Measurements from ENCODE around the gene HYCC1.

The HYCC1 gene

DNA sequence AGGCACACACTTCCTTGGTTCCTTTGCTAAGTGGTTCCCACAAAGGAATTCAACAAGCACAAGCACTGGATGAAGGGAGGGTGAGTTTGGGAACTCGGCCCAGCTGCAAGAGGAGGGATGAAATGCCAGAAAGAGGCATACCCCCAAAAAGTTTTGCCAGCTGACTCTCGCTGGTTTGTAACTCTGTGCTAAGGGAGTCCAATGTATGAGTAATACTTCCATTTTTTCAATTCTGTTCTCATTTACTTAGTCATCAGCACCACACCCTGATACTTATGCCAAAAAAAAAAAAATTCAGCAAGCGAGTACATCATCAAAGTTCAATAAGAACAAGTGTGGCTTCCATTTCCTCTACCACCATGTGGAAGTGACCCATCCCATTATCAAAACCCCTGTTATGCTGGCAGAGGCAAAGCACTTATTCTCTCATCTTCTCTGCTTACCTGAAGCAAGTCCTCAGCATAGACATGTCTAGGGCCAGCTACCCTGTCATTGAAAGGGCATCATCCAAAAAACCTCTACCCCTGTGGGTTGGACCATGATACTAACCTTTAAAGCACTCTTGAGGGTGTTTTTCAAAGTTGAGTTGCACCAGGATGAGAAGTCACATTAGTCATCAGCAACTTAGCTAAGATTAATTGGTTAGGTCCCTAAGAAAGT is 6.9 kb upstream of the HYCC1 start:
- in situ Hi-C loops (cut with HindIII; ENCODE audit: low pct_ligation_motif_present, low pct_unique_long_range_greater_than_20kb, low sequenced_read_pairs): no loop called here

DNA sequence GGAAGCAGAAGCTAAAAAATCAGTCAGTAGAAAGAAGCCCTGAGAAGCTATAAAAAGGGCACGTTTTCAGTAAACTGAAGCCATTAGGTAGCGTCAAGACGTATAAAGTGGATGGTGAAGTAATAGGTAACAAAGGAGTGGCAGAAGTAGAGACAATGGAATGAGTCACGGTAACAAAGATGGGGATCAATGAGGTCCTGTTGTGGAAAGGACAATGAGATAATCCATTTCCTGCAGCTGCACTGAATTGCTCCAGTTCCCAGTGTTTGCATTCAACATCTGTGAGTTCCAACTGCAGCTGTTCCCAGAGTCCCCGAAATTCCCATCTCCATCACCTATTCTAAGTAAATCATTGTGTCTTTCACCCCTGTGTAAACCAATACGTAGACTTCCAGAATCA is 4.8 kb upstream of the HYCC1 start:
- in situ Hi-C loops (cut with HindIII; ENCODE audit: low pct_ligation_motif_present, low pct_unique_long_range_greater_than_20kb, low sequenced_read_pairs): no loop called here
- no peak for DNase-seq

More for the DNA sequence above, 6.9 kb upstream of the HYCC1 start:
- DNase-seq: no peak

DNA sequence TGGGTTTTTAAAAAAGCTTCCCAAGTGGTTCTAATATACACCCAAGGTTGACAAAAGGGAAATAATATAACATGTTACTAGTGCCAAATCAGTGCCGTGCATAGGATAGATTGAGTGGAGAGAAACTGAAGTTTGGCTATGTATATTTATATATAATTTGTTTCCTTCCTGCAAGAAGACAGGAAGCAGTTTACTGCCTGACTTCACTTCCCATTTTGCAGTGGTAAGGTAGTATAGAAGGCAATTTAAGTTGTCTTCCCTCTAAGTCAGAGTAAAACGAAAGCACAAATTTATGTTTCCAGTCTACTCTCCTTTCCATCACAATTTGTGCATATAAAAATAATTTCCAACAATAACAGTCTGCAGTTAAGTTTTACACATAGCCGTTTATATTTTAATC is 3.4 kb upstream of the HYCC1 start:
- in situ Hi-C loops (cut with HindIII; ENCODE audit: low pct_ligation_motif_present, low pct_unique_long_range_greater_than_20kb, low sequenced_read_pairs): no loop called here
- DNase-seq: no peak

DNA sequence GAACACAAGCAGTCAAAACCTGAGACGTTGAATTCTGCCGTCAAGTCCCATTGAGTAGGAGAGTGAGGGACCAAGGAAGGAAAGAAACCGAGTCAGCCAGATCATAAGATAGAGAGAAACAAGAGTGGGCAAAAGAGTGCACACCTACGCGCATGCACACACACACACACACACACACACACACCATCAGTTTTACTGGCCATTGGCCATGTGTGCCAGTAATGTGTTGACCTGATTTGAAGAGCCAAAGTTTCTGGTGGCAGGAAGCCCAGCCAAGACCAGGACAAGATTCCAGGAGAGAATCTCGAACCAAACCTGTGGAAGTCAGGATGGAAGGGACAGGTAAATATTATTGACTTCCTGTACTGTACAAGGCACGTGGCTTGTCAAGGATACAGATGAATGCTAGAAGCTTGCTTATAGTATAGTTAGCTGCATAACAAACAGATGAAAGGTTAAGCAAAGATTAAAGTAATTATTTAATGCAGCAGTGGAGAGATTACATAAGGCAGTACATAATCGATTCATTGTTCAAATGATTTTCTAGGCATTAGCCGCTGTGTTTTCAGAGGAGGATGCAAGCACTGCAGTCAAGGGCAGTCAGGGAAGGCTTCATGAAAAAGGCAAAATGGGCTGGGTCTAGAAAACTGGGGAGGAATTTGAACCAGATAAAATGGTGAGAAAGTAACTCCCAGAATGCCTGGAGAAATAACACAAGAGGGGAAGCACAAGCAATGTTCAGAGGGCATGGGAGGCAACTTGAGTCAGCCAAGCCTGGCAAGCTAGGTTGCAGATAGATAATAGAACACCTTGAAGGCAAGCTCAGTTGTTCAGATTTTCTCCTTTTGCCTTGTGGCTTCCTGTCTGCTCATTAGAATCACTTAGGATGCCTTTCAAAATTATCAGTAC is 2.7 kb upstream of the HYCC1 start:
- in situ Hi-C loops (cut with HindIII; ENCODE audit: low pct_ligation_motif_present, low pct_unique_long_range_greater_than_20kb, low sequenced_read_pairs): no loop called here
- no peak for DNase-seq

DNA sequence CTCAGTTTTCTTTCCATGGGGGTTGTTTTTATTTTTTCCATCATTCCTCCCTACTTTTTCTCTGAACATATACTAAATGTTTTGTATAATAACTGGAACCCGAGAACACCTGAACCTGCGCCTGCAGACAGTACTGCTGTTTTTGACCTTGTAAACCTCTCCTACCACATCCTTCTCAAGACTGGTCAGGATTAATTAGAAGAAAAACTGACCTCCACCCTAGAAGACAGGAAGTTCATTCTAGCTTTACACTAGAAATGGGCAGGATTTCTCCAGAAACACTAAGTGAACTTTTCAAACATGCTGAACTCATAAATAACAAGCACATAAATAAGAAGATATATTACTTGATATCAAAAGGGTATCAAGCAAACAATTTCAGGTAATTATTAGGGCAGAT is 751 bp upstream of the HYCC1 start:
- in situ Hi-C loops (cut with HindIII; ENCODE audit: low pct_ligation_motif_present, low pct_unique_long_range_greater_than_20kb, low sequenced_read_pairs): no loop called here
- DNase-seq: no peak

DNA sequence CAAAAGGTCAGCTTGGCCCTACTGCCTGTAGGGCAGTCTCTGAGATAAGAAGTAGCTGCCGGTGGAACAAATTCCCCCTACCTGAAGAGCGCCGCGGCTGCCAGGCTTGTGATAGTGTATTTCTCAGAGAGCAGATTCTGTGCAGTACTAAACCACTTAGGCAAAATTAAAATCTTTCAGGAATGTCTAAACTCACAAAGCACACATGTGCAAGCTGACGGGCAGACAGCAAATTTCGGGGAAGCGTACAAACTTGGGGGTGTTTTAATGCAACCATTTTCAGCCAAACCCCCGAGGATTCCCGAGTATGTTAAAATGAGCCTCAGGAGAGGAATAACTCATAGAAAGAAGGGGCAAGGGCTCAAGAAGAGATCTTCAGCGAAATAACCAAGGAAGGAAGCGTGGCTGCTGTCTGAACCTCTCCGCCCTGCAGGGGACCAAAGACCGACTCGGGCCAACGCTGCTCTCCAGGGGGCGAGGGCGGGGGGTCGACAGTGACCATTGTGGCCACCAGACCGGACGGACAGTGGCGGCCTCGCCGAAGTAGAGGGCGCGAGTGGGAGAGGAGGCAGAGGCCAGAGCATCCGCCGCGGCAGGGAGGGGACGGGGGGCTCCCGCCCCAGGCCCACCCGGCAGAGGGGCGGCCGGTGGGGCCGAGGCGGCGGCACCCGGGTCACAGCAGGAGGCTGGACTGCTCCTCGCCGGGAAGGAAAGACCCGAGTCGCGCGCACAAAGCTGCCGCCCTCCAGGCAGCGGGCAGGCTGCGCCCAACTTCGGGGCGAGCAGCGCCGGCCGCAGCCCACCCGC is 819 bp downstream of the HYCC1 start:
- peak; percentile 58 for DNase-seq
- in situ Hi-C loops (cut with HindIII; ENCODE audit: low pct_ligation_motif_present, low pct_unique_long_range_greater_than_20kb, low sequenced_read_pairs): no loop called here

DNA sequence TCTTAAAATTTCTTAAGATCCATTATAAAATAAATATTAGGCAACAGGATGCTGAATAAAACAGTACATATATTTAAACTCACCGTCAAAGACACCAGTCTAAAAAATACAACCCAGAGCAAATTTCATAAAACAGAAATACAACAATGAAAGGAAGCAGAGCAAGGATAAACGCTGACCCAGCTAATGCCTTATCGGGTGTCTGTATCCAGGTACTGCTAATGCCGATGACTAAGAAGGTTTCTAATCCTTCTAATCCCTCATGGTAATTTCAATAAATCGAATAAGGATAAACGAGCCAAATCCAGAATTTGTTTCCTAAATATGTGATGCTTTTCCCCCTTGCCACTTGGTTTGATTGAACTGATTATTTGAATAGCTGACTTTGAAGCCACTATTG is 1.7 kb downstream of the HYCC1 start:
- in situ Hi-C loops (cut with HindIII; ENCODE audit: low pct_ligation_motif_present, low pct_unique_long_range_greater_than_20kb, low sequenced_read_pairs): no loop called here
- DNase-seq: no peak

DNA sequence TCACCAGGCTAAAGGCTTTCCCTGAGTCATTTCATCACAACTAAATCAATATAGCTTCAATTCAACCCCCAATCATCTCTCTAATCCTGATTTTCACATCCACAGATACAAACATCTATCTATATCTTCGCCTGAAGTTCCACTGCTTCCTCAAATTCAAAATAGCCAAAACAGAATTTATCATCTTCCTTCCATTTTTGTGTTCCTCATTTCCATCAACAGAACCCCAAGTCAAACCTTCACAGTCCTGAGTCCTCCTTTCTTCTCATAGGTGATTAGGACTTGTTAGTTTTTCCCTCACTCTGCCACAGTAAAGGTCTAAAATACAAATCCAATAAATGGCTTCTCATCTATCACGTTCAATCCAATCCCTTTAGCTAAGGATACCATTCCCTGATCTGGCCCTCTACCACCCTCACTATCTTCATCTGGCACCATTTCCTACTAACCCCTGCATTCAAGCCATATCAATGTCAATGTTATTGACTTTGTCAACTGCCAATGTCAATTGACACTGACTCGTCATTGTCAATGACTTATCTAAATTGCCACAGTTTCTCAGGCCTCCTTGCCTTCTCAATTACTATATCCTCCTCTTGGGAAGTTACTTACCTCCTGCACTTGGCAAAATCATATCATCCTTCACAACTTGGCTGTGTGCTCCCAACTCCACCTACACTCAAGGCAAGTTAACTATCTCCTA is 2.6 kb downstream of the HYCC1 start:
- in situ Hi-C loops (cut with HindIII; ENCODE audit: low pct_ligation_motif_present, low pct_unique_long_range_greater_than_20kb, low sequenced_read_pairs): no loop called here
- no peak for DNase-seq

DNA sequence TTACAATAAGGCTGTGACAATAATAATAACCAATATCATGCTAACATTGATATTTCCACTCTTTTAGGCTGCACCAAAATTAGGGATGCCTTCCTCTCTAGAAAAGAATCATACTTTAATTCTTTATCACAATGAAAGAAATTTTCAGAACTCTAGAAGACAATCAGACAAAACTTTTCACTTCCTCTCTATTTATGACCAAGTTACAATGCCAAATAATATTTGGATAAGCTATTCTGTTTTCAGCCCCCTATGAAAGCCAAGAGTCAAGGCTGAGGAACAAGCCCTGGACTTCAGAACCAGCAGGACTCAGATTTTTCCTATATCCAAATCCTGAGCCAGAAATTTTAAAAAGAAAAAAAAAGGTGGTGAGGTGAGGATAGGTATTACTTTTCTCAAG is 4.6 kb downstream of the HYCC1 start:
- no peak for DNase-seq
- in situ Hi-C loops (cut with HindIII; ENCODE audit: low pct_ligation_motif_present, low pct_unique_long_range_greater_than_20kb, low sequenced_read_pairs): no loop called here

DNA sequence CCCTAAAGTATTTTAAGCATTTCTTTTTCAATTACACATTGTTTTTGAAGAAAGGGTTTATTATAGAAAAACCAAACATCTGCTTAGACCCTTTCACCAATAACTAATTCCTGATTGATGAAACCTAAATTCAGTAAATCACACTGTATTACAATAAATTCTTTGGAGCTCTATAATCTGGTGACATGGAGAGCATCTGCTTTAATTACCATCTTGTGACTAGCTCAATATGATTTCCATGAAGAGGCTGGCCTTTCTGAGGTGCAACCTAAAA is 9.7 kb downstream of the HYCC1 start:
- in situ Hi-C loops (cut with HindIII; ENCODE audit: low pct_ligation_motif_present, low pct_unique_long_range_greater_than_20kb, low sequenced_read_pairs): no loop called here
- DNase-seq: no peak

DNA sequence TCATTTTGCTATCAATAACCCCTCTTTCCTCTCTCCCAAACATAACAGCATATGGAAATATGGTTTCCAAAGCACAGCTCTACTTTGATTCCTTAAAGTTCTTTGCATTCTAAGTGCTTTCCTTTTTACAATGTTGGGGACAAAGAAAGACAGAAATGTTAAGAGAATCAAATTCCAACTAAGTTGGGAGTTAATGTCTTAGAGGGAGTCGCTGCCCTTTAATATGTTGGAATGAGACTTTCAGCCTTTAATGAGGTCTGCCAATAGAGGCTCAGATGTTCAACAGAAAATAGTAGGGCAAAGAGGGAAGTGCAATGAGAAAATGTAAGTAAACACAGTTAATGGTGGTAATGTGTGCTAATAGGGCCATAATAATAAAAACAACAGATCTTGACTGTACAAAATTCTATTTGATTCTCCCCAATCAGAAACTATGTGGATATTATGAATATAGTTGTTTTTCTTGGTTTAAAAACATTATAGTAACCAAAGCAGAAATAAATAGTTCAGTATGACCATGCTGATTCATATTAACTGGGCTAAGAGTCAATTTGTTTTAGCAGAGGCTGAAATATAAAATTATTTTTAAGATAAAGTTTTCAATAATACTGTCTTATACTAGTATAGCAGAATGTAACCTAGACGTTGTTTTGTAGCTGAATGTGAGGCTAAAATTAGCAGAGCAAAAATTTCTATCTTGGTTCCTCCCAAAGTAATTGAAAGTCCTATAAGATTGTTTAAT is 10.3 kb downstream of the HYCC1 start:
- DNase-seq: no peak
- in situ Hi-C loops (cut with HindIII; ENCODE audit: low pct_ligation_motif_present, low pct_unique_long_range_greater_than_20kb, low sequenced_read_pairs): no loop called here

DNA sequence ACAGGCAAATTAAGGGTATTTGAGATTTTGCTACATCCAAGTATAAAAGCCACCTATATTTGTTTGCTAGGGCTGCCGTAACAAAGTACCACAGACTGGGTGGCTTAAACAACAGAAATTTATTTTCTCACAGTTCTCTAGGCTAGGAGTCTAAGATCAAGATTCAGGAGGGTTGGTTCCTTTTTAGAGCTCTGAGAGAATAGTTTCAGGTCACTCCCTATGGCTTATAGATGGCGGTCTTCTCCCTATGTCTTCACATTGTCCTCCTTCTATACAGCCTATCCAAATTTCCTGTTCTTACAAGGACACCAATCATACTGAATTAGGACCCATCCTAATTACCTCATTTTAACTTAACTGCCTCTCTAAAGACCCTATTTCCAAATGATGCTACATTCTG is 11.2 kb downstream of the HYCC1 start:
- in situ Hi-C loops (cut with HindIII; ENCODE audit: low pct_ligation_motif_present, low pct_unique_long_range_greater_than_20kb, low sequenced_read_pairs): no loop called here

DNA sequence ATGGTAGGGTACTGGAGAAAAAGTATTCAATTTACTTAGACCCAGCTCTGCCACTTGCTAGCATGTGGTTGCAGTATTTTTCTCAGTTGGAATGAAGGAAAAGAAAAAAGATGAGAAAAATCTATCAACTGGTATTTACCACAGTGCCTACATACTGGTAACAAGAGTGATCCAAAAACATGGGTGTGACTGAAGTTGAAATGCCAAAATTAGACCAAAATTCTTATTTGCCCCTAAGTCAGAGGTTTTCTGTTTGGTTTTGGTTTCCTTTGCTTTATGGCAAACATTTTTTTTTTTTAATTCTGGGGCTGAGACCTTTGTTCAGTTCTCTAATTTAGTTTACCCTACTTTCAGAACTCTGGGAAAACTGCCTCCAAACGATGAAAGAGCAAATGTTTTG is 12.3 kb downstream of the HYCC1 start:
- in situ Hi-C loops (cut with HindIII; ENCODE audit: low pct_ligation_motif_present, low pct_unique_long_range_greater_than_20kb, low sequenced_read_pairs): no loop called here
- DNase-seq: no peak

More for the DNA sequence above, 11.2 kb downstream of the HYCC1 start:
- DNase-seq: no peak

DNA sequence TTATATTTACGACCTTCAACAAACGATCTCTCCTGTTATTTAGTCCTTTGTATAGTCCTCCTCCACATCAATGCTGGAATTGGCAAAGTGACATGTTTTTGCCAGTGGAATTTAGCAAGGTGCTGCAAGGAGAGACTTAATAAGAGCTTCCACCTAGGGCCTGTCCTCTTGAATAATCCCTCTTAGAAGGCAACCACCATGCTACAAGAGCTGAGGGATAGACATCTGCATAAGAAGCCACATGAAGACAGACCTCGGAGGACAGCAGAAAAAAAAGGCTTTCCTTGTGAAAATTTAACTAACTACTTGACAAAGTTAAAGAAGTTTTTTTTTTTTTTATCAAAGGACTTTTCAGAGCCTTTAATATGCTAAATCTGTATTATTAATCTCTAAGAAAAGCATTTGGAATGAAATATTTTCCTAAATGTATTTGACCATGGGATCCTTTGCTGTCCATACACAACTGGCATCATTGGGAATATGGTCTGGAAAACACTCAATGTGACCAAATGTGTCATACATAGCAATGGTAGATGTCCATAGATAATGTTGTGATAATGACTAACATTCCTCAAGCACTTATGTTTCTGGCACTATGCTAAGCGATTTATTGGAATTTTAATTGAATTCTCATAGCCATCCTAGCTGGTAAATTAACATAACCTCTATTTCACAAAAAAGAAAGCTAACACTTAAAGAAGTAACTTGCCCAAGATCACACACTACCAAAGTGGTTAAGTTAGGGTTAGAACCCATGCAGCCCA is 13.2 kb downstream of the HYCC1 start:
- in situ Hi-C loops (cut with HindIII; ENCODE audit: low pct_ligation_motif_present, low pct_unique_long_range_greater_than_20kb, low sequenced_read_pairs): no loop called here
- no peak for DNase-seq

DNA sequence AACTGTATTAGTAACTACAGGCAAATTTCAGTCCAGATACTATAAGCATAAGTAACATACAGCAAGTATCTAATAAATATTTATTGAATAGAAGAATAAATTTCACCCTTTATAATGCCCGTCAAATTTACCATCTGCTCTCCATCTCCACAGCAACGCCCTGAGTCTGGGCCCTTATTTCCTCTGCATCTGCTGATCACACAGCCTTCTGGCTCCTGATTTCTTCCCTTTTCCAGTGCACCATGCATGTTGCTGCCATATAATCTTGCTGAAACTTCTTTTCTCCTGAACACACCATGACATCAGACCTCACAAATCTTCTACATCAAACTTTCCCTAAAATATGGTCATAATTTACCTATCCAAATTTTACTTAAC is 15.4 kb downstream of the HYCC1 start:
- DNase-seq: no peak
- in situ Hi-C loops (cut with HindIII; ENCODE audit: low pct_ligation_motif_present, low pct_unique_long_range_greater_than_20kb, low sequenced_read_pairs): no loop called here

DNA sequence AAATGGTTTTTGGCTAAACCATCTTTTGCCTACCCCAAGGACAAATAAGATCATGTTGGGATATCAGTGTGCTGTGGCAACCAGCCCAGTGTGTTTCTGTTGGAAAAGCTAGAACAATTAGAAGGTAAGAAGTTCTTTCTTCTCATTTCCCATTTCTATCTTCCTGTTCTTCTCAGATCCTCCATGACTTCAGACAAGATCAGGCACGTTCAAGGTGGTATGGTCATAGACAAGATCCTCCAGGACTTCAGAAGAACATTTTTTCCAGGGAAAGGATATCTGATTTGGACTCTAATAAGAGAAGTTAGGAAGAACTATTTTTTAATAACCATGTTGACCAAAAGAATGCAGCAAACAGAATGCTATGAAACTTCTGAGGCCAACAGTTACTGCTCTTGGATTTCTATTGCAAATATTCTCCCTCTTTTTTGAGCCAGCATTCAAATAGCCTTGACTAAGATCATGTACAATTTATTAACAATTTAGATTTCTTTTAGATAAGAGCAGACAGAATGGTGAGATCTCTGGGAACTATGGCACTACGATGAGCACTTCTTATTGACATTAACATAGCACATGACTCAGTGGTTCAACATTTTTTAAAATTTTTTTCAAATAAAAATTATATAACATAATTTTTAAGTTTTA is 15.9 kb downstream of the HYCC1 start:
- in situ Hi-C loops (cut with HindIII; ENCODE audit: low pct_ligation_motif_present, low pct_unique_long_range_greater_than_20kb, low sequenced_read_pairs): no loop called here
- DNase-seq: no peak

DNA sequence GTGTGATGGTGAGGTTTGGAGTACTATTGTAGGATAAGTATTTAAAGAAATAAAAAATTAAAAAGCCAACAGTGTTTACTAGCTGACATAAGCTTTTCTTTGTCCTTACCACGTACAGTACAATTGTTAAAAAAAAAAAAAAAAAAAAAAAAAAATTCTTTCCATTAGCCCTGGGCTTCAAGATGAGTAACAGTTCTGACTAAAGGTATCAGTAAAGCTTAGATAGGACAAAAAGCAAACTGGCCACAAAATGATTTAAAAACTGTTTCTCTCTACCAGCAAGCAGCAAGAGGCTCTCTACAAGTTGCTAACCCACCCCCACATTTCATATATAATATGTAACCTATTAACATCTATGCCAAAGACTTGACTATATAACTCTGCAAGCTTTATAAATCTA is 17.5 kb downstream of the HYCC1 start:
- no peak for DNase-seq
- in situ Hi-C loops (cut with HindIII; ENCODE audit: low pct_ligation_motif_present, low pct_unique_long_range_greater_than_20kb, low sequenced_read_pairs): no loop called here

Data from ACHN (cell line).